Effector CD4-positive, alpha-beta T cell (primary cell): ENCODE results near the gene OR5K4.
"Not testable (repeated sequence)": the region's sequence is repeated elsewhere in the genome, so short reads cannot be mapped to it uniquely, and the experiment has no call there.

ENCODE experiments used
- DNase-seq: peaks from one replicate; pipeline ENCODE4 v3.0.0-alpha.2; 2020

OR5K4 gene

GRCh38 chr3:98372445-98372844 is 18.8 kb downstream of the OR5K4 start:
- no peak for DNase-seq

- no peak for DNase-seq
Observed at GRCh38 chr3:98376631-98377030, 23.0 kb downstream of the OR5K4 start.

GRCh38 chr3:98388147-98388546 is 34.5 kb downstream of the OR5K4 start:
- no peak for DNase-seq

GRCh38 chr3:98390366-98390765 is 36.7 kb downstream of the OR5K4 start, which contains the start of gene OR5K3:
TSS of gene OR5K3 (plus strand) at chr3:98390666. CDS start at chr3:98390666, 0 bp downstream.
- DNase-seq: no peak

GRCh38 chr3:98395101-98395500 is 41.4 kb downstream of the OR5K4 start:
- DNase-seq: no peak

- not testable (repeated sequence) for DNase-seq
Observed at GRCh38 chr3:98396482-98396881, 42.8 kb downstream of the OR5K4 start.

GRCh38 chr3:98398513-98398912 is 44.9 kb downstream of the OR5K4 start:
- no peak for DNase-seq

GRCh38 chr3:98402507-98402906 is 48.9 kb downstream of the OR5K4 start:
- no peak for DNase-seq

GRCh38 chr3:98404010-98404409 is 50.4 kb downstream of the OR5K4 start:
- DNase-seq: no peak
